A549 (cell line): ENCODE data around the gene FIGLA. TPM values are rescaled to one million over a fixed set of nuclear protein-coding genes. Genes with fewer than 3 reads are reported as not detected.

ENCODE experiments used
- ATAC-seq, 2 experiments: fragments of 200-7000 bp in 1 of 2; fragments of >200 bp in 1 of 2; cut with Nextera tagmentation in 1 of 2; cut with Tn5 transposase in 1 of 2; 3 replicates each; pipeline versions ENCODE4 v1.8.0 to v1.9.1; 2018 to 2020; ENCODE audit warnings: mild to moderate bottlenecking in 1 of 2, moderate library complexity in 1 of 2
- CTCF ChIA-PET: fragments of 300-600 bp; sonication (Branson Sonifier 250); formaldehyde crosslinking; extraction: SDS; loops from one replicate; lab custom pipeline; 2021; ENCODE audit warnings: antibody characterized with exemption, inconsistent platforms; lab: Yijun Ruan, JAX
- POLR2A ChIA-PET: fragments of 350-600 bp; formaldehyde crosslinking; extraction: SDS; loops from one replicate; lab custom pipeline; 2021; ENCODE audit warnings: antibody characterized with exemption, inconsistent platforms; lab: Yijun Ruan, JAX
- DNase-seq, 2 experiments: peaks; one replicate each; pipeline versions ENCODE4 v3.0.0 to v3.0.0-alpha.2; 2011 to 2016; ENCODE audit warnings: low read depth in 1 of 2, low spot score in 1 of 2
- FAIRE-seq: peaks from 2 replicates; lab custom pipeline; 2011; peaks lifted over from hg19 to GRCh38; lab: Jason Lieb, UNC
- H3K27ac ChIP-seq, 2 experiments: fragments of >200 bp; sonication (Bioruptor Twin); formaldehyde crosslinking; 3 replicates each; pipeline ENCODE4 v1.5.1; 2016 to 2017
- H3K4me1 ChIP-seq: fragments of >200 bp; sonication (Bioruptor Twin); formaldehyde crosslinking; 3 replicates; pipeline ENCODE4 v1.6.1; 2016
- H3K4me2 ChIP-seq: fragments of >200 bp; sonication (Bioruptor Twin); formaldehyde crosslinking; 3 replicates; pipeline ENCODE4 v1.6.1; 2016
- H3K4me3 ChIP-seq: fragments of >200 bp; sonication (Bioruptor Twin); formaldehyde crosslinking; 3 replicates; pipeline ENCODE4 v1.5.1; 2016
- H3K9me3 ChIP-seq: fragments of >200 bp; sonication (Bioruptor Twin); formaldehyde crosslinking; 3 replicates; pipeline ENCODE4 v1.6.1; 2016
- CBX8 ChIP-seq: fragments of 200-600 bp; sonication (generic); IDR thresholded peaks from 2 replicates; pipeline ENCODE4 v1.6.1; 2016
- CHD2 ChIP-seq: fragments of 150-350 bp; IDR thresholded peaks from 2 replicates; pipeline ENCODE4 v1.6.1; 2014; ENCODE audit warnings: low read length; ENCODE audit not compliant: partially characterized antibody
- EHF ChIP-seq: fragments of 250-450 bp; sonication (Bioruptor Pico); IDR thresholded peaks from 2 replicates; pipeline ENCODE4 v1.5.0; 2020; ENCODE audit warnings: mild to moderate bottlenecking
- EP300 ChIP-seq, 2 experiments: fragments of >200 bp; sonication (Bioruptor Twin); formaldehyde crosslinking; IDR thresholded peaks; 2 replicates in 1 of 2; 3 replicates in 1 of 2; pipeline ENCODE4 v1.6.1; 2016 to 2017
- FOSB ChIP-seq: fragments of 250-450 bp; sonication (Bioruptor Pico); IDR thresholded peaks from 2 replicates; pipeline ENCODE4 v1.5.0; 2020; ENCODE audit warnings: mild to moderate bottlenecking, moderate library complexity
- HEYL ChIP-seq: fragments of 250-450 bp; sonication (Bioruptor Pico); IDR thresholded peaks from 2 replicates; pipeline ENCODE4 v1.8.0; 2021; ENCODE audit warnings: mild to moderate bottlenecking, moderate library complexity
- KDM5A ChIP-seq: fragments of 200-600 bp; sonication (generic); IDR thresholded peaks from 2 replicates; pipeline ENCODE4 v1.6.1; 2016; ENCODE audit warnings: antibody characterized with exemption, mild to moderate bottlenecking
- NPAS2 ChIP-seq: fragments of 250-450 bp; sonication (Bioruptor Pico); IDR thresholded peaks from 2 replicates; pipeline ENCODE4 v1.8.0; 2022; ENCODE audit warnings: mild to moderate bottlenecking, moderate library complexity, borderline replicate concordance
- RARB ChIP-seq: fragments of 250-450 bp; sonication (Bioruptor Pico); IDR thresholded peaks from 2 replicates; pipeline ENCODE4 v1.8.0; 2021; ENCODE audit warnings: mild to moderate bottlenecking, moderate library complexity
- RNF2 ChIP-seq: fragments of 200-600 bp; sonication (generic); IDR thresholded peaks from 2 replicates; pipeline ENCODE4 v1.6.1; 2016; ENCODE audit warnings: low read depth, mild to moderate bottlenecking, antibody characterized with exemption, moderate library complexity, borderline replicate concordance
- SREBF2 ChIP-seq: fragments of 450-650 bp; IDR thresholded peaks from 2 replicates; pipeline ENCODE4 v1.6.1; 2014; ENCODE audit warnings: mild to moderate bottlenecking, moderate library complexity
- TP53 ChIP-seq: fragments of 250-450 bp; sonication (Bioruptor Pico); IDR thresholded peaks from 2 replicates; pipeline ENCODE4 v1.5.0; 2021; ENCODE audit warnings: mild to moderate bottlenecking, moderate library complexity
- WGBS: methylation state at CpG from one replicate; pipeline ENCODE4 v1.1.6; 2017; ENCODE audit errors: missing lambda C conversion rate; 5-methylcytosine and 5-hydroxymethylcytosine counted together
- polyA plus RNA-seq, 4 experiments: library from polyadenylated mRNA; depleted of rRNA in 3 of 4; stranded (reverse); fragments of >200 nt; fragmentation: RNase III in 1 of 4; extraction: RNeasy Plus Mini Kit Qiagen cat#74134 plus additional on column Dnase treatment in 1 of 4; gene quantifications; 2 replicates in 3 of 4; 3 replicates in 1 of 4; pipeline ENCODE4 v1.2.3, GENCODE V29; 2011 to 2017
- TF ChIP-seq, protein P1 (sequence below): IDR thresholded peaks from 2 replicates; pipeline ENCODE4 v1.6.1; 2012; ENCODE audit warnings: low read depth, borderline replicate concordance

The FIGLA gene
- polyA plus RNA-seq, 2 of the 4 experiments (the other 2 are of a cell fraction), result not detected

DNA sequence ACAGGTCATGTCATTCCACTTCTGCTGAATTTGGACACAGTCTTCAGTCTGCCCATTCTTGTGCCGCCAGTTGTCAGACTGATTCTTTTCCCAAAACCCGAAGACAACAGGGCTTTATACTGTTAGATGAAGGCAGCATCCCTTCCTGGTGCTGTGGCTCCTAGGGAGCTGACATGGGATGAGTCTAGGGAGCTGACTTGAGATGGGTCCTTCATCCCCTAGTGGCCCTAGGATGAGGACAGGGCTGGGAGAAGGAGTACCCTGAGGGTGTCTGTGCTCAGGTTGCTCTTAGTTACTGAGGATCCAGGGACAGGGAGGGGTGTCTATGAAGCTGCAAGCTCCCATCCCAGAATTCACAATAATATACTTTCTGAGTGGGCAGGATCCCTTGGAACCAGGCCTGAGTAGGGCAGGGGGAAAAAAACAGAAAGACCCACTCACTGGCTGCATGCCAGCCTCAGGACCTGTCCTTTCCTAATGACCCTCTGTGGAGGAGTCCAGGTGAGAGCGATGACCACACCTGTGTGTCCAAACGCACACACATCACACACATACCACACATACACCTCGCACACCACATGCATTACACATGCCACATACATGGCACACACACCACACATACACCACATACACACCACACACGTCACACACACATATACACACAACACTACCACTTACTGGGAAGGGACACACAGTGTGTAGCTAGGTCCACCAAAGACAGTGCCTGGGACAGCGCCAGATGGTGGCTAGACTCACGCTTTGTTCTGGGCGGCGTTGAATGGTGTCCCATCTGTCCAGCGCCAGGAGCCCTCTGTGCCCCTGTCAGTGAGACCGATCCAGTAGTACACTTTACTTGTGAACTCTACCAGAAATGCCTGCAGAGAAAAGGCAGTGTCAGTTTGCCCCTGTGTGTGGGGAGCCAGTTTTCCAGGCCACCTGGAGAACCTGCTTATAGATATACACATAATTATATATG, 18.8 kb upstream of the FIGLA start:
- Histone ChIP-seq H3K27ac (no peak overlapping the region), H3K4me3 (no peak overlapping the region), H3K4me2 (no peak overlapping the region), H3K4me1 (no peaks in the 10 kb centered on the region), H3K9me3 (no peaks in the 10 kb centered on the region)
- WGBS, result 67% methylated on average over 12 of the region's 12 CpGs
- no peak for DNase-seq
- peak; percentile 38 to 40; a peak in 5 of 6 replicates for ATAC-seq
- TF ChIP-seq TP53, result no peak
- no peak for TF ChIP-seq KDM5A
- no peak for TF ChIP-seq CHD2
- no peak for TF ChIP-seq HEYL (CRISPR knock-in tag)
- no peak for TF ChIP-seq EHF (CRISPR knock-in tag)
- no peak for TF ChIP-seq RARB (CRISPR knock-in tag)
- TF ChIP-seq, protein P1, sequence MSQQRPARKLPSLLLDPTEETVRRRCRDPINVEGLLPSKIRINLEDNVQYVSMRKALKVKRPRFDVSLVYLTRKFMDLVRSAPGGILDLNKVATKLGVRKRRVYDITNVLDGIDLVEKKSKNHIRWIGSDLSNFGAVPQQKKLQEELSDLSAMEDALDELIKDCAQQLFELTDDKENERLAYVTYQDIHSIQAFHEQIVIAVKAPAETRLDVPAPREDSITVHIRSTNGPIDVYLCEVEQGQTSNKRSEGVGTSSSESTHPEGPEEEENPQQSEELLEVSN, result no peak
- FAIRE-seq, result no peak
- ChIA-PET CTCF (interaction anchor here (0.6 to 4.0 kb wide), 11 partner anchors 8 to 138 kb away, joined by 3 to 21 read pairs (median 4); partner anchors contain the start of gene FIGLA), POLR2A (no interaction called here)

DNA sequence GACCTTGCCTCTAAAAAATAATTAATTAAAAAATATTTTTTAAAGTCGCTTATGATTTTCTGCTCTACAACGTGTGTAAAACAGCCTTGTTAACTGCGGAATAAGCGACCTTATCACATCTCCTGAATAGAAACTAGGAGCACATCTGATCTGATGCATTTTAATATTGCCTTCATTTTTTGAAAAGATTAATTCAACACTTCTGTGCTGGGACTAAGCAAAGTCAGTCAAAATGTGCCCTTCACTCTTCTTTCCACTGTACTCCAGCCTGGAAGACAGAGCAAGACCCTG, 17.3 kb upstream of the FIGLA start:
- CTCF ChIA-PET, result interaction anchor here (1.4 to 4.0 kb wide), 5 partner anchors 18 to 140 kb away, joined by 4 to 21 read pairs (median 4); partner anchors contain the start of gene FIGLA
- no peaks in the 10 kb centered on the region for H3K9me3 ChIP-seq
- no peak for TF ChIP-seq FOSB (CRISPR knock-in tag)
- no peak for TF ChIP-seq EP300 (IDR thresholded peaks at IDR 0.05)
- no peak for TF ChIP-seq CHD2
- TF ChIP-seq NPAS2 (CRISPR knock-in tag), result no peak
- TF ChIP-seq, all 56 proteins: peak for 0
- no peaks in the 10 kb centered on the region for H3K4me1 ChIP-seq
- POLR2A ChIA-PET, result interaction anchor here (0.9 kb wide), 1 partner anchor 14 kb away, joined by 3 read pairs; no protein-coding TSS in a partner anchor
- no peak overlapping the region for H3K27ac ChIP-seq
- FAIRE-seq (no peak), ATAC-seq (no peak), DNase-seq (no peak)
- no peak overlapping the region for H3K4me3 ChIP-seq
- H3K4me2 ChIP-seq, result no peak overlapping the region
- 63% methylated on average over 4 of the region's 4 CpGs for WGBS

DNA sequence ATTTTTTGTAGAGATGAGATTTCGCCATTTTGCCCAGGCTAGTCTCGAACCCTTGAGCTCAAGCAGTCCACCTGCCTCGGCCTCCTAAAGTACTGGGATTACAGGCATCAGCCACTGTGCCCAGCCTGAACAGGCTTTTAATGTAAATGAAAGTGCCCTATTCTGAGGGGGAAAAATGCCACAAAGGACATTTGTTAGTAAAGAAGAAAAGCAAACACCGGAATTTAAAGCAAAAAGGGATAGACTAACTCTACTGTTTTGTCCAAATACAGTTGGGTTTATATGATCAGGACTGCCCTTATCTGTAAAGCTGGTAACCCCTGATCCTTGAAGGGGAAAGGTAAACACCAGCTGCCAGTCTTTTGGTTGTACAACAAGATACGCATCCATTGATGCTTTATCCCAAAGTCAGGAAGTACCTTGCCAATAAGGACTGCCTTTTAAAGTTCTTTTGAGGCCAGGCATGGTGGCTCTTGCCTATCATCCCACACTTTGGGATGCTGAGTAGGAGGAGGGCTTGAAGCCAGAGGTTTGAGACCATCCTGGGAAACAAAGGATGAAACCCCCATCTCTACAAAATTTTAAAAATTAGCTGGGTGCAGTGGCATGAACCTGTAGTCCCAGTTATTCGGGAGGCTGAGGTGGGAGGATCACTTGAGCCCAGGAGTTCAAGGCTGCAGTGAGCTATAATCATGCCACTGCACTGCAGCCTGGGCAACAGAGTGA, 16.8 kb upstream of the FIGLA start:
- no peak for FAIRE-seq
- CTCF ChIA-PET, result interaction anchor here (1.3 to 4.0 kb wide), 6 partner anchors 17 to 141 kb away, joined by 3 to 21 read pairs (median 6); partner anchors contain the start of genes ADD2 and FIGLA
- no peak for ATAC-seq

DNA sequence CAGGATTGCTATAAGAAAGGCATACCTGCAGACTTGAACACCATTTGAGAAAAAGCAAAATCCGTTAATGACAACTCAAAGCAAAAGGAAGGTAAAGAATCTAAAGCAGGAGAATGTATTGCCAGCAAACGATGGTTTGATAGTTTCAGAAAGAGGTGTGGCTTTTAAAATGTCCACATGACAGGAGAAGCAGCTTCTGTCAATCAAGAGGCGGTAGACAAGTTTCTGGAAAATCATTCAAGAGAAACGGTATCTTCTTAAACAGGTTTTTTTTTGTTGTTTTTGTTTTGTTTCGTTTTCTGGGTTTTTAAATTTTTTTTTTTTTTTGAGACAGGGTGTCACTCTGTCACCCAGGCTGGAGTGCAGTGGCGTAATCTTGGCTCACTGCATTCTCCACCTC, 16.2 kb upstream of the FIGLA start:
- POLR2A ChIA-PET, result interaction anchor here (0.9 kb wide), 1 partner anchor 13 kb away, joined by 3 read pairs; no protein-coding TSS in a partner anchor
- Histone ChIP-seq H3K4me1 (no peaks in the 10 kb centered on the region), H3K27ac (no peak overlapping the region), H3K4me3 (no peak overlapping the region), H3K9me3 (no peaks in the 10 kb centered on the region), H3K4me2 (no peak overlapping the region)
- ATAC-seq, result no peak
- 33% methylated on average over 6 of the region's 6 CpGs for WGBS
- CTCF ChIA-PET, result interaction anchor here (0.7 to 4.0 kb wide), 8 partner anchors 17 to 515 kb away, joined by 3 to 21 read pairs (median 4); partner anchors contain the start of genes ADD2 and FIGLA
- 0 out of 2 replicates have a peak, but pooled peaks have one; percentile 82 for TF ChIP-seq RNF2
- TF ChIP-seq EHF (CRISPR knock-in tag), result no peak
- peak; percentile 54; the same call in 1 of the 2 replicates for TF ChIP-seq CBX8
- FAIRE-seq, result no peak
- DNase-seq, result no peak

More for the DNA sequence above, 16.8 kb upstream of the FIGLA start:
- no peak for DNase-seq
- 63% methylated on average over 6 of the region's 6 CpGs for WGBS
- Histone ChIP-seq H3K27ac (no peak overlapping the region), H3K9me3 (no peaks in the 10 kb centered on the region), H3K4me1 (no peaks in the 10 kb centered on the region), H3K4me2 (no peak overlapping the region), H3K4me3 (no peak overlapping the region)
- POLR2A ChIA-PET, result interaction anchor here (0.9 kb wide), 1 partner anchor 14 kb away, joined by 3 read pairs; no protein-coding TSS in a partner anchor
- TF ChIP-seq SREBF2 (no peak), CBX8 (0 out of 2 replicates have a peak, but pooled peaks have one; percentile 10)
